GM03348 (cell line): ENCODE data around the gene KIF25.
"Not testable (repeated sequence)": the region's sequence is repeated elsewhere in the genome, so short reads cannot be mapped to it uniquely, and the experiment has no call there.

Experiments used
- DNase-seq: peaks from one replicate; pipeline ENCODE4 v3.0.0; 2012; ENCODE audit warnings: low spot score

Gene KIF25

DNA sequence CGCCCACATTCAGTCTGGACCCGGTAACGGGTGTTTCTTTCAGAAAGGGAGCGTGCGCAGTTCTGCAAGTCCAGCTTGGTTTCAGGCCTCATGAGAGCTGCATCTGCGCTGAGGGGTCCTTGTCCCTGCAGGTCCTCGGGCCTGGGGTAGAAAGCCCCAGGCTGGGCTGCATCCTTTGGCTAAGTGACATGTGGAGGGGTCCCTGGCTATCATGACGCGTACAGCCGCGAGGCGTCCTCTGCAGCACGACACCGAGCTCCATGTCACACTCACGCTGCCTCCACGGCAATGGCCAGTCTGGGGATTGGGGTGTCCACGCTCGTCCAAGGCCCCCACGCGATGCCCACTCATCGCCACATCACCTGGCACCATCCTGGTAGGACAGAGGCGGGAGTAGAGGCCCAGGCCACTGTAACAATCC is 1.7 kb upstream of the KIF25 start:
- DNase-seq = no peak

DNA sequence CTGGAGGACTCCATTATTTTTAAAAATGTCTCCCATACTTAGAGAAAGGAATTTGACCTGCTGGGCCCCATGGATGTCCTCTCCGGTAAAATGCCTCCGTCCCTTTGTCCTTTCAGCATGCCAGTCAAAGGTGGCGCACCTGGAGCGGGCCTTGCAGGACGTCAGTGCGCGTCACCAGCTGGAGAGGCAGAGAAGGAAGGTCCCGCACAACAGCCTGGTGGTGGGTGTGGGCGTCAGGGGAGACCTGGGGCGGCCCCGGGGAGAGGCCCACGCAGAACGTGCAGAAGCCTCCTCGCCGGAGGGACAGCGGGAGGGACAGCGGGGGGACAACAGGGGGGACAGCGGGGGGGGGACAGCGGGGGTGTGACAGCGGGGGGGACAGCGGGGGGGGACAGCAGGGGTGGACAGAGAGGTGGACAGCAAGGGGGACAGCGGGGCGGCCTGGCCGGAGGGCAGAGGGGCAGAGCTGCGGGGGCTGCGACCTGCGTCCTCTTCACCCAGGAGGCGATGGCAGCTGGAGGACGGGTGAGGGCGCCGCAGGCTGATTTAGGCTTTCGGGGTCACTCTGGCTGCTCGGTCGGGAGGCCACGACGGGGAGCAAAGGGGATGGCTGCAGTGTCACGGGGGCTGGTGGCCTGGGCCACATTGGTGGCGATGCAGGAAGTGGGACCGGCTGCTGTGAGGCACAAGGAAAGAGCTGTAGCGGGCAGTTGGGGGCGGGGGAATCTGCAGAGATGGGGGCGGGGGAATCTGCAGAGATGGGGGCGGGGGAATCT is 859 bp upstream of the KIF25 start:
- no peak for DNase-seq

DNA sequence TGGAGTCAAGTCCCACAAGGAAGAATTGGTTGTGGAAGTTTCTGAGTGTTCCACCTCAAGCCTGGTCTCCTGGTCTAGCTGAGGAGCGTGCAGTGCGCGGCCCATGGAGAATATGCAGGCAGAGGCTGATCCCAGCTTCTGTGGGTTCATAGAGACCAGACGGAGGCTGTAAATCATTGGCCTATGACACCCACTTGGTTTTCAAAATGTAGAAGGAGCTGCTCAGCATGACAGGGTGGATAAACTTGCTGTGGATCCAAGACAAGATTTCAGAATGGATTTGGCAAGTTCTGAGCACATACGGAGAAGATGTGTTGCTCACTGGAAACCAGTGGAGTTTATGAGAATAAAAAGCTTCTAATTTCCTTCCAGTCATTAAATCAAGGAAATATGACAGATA is 744 bp downstream of the KIF25 start:
- peak; percentile 63 for DNase-seq

DNA sequence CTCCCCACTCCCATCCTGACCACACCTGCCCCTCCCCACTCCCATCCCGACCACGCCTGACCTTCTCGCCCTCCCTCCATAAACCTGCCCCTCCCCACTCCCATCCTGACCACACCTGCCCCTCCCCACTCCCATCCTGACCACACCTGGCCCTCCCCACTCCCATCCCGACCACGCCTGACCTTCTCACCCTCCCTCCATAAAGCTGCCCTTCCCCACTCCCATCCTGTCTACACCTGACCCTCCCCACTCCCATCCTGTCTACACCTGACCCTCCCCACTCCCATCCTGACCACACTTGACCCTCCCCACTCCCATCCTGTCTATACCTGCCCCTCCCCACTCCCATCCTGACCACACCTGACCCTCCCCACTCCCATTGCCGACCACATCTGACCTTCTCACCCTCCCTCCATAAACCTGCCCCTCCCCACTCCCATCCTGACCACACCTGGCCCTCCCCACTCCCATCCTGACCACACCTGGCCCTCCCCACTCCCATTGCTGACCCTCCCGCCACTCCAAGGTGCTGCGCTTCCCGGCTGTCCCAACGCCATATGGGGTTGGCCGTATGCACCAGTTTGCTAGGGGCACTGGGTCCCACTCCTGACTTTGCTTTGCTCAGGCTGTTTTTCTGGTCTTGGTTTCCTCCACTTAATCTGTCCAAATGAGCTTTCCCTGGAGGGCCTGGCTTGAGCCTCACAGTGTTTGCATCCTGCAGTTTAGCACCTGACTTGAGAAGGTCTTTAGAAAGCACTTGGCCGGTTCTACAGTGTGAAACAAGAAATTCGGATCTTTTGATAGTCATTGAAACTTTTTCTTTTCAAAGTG is 2.9 kb downstream of the KIF25 start:
- DNase-seq = no peak

DNA sequence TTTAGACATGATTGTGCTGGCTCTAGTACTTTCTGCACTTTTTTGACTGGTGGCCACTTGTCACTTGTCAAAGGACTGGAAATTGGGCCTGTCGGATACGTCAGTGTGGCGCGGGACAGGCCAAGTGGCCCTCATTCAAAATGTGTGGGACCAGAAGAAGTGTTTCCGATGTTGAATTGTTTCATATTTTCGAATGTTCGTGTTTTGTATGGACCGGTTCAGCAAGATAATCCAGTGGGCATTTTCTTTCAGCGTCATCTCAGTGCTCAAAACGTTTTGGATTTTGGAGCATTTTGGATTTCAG is 3.5 kb downstream of the KIF25 start:
- DNase-seq = no peak

DNA sequence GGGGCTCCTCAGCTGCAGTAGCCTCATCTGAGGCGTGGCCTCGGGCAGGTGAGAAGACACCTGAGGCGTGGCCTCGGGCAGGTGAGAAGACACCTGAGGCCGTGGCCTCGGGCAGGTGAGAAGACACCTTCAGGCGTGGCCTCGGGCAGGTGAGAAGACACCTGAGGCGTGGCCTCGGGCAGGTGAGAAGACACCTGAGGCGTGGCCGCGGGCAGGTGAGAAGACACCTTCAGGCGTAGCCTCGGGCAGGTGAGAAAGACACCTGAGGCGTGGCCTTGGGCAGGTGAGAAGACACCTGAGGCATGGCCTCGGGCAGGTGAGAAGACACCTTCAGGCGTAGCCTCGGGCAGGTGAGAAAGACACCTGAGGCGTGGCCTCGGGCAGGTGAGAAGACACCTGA is 4.0 kb downstream of the KIF25 start:
- not testable (repeated sequence) for DNase-seq

DNA sequence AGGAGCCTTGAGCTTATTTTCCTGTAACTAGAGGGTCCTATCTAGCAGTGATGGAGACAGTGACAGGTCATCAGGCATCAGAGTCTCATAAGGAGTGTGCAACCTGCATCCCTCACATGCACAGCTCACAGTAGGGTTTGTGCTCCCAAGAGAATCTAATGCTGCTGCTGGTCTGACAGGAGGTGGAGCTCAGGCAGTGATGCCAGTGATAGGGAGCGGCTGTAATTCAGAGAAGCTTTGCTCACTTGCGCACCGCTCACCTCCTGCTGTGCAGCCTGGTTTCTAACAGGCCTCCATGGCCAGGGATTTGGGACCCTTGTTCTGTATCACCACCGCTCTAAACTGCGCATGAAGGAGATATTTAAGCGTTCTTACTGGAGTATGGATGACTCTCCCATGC is 5.3 kb downstream of the KIF25 start:
- no peak for DNase-seq

DNA sequence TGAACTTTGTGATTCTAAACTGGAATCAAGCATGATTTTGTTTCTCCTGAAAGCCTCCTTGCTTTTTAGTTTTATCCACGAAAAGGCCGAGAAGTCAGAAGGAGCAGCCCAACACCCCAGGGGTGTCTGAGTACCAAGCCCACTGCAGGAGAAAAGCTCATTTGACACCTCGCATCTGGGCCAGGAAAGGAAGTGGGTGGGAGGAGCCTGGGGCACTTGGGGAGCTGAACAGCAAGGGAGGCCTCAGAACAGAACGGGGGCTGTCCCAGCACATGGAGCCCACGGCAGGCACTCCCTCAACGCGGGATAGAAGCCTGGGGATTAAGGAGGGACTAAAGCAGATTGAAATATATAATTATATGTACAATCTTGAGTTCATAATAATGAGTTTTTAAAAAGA is 6.6 kb downstream of the KIF25 start:
- no peak for DNase-seq

DNA sequence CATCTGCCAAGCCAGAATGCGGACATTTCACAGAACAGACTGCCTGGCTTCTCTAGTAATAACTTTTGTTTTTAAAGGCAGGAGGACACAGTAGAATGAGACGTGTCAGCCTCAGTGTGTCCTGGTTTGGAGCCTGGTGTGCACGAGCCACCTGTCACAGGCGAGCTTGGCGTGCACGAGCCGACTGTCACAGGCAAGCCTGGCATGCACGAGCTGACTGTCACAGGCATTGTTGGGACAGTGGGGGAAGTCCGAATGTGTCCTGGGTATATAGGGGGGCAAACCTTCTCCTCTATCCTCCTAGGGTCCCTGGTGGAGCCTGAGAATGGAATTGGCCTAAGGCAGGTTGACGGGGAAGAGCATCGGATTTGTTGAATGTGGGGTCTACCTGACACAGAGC is 7.5 kb downstream of the KIF25 start:
- DNase-seq = no peak

DNA sequence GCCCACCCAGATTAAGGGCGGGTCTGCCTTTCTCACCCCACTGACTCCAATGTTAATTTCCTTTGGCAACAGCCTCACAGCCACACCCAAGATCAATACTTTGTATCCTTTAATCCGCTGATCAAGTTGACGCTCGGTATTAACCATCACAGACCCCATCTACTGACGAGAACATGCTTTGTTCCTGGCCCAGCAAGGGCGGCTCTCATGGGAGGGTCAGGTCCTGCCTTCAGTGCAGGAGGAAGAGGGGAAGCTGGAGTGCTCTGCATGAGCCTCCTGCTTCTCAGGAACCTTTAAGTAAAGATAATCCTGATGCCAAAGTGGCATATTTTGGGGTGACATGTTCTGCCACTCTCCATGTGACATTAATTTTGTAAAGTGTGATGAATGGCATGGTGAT is 8.3 kb downstream of the KIF25 start:
- DNase-seq = no peak

DNA sequence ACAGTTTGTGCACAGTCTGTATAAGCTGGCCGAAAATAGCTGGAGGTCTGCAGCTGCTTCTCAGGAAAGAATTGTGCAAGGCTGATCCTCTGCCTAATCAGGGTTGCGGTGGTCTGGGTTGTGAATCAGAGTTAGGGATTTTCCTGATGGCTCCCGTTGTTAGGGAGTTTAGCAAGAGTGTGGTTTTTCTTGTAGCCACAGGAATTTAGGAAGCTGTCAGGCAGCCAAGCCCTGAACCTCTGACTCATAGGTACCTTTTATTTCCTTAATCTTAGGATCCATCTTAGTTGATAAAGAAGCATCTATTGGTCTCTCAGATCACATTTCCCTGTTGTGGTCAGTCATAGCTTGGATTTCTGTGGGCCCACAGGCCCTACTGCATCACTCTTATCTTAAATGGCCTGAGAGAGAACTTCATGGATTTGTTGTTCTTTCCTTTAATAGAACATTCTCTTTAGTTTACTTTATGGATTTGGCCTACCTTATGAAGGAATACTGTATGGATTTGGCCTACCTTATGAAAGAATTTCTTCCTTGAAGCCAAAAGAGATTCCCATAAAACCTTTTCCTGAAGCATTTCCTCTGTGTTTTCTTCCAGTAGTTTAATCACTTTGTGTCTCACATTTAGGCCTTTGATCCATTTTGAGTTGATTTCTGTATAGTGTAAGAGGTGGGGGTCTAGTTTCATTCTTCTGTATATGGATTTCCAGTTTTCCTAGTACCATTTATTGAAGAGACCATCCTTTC is 10.3 kb downstream of the KIF25 start:
- peak; percentile 90 for DNase-seq

DNA sequence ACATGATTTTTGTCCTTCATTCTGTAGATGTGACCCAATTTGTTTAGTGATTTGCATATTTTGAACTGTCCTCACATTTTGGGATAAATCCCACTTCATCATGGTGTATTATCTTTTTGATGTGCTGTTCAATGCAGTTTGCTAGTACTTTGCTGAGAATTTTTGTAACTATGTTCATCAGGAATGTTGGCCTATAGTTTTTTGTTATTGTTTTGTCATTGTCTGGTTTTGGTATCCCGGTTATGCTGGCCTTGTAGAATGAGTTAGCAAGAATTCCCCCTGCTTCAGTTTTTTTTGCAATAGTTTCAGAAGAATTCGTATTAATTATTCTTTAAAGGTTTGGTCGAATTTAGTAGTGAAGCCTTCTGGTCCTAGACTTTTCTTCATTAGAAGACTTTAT is 11.9 kb downstream of the KIF25 start:
- no peak for DNase-seq

DNA sequence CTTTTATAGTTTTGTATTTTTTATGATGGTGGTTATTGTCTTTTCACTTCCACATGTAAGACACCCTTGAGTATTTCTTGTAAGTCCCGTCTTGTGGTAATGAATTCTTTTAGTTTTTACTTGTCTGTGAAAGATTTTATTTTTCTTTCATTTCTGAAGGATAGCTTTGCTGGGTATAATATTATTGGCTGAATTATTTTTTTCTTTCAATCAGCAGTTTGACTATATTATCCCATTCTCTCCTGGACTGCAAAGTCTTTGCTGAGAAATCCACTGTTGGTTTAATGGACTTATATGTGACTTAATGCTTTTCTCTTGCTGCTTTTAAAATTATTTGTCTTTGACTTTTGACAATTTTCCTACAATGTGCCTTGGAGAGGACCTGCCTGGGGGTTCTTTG is 13.8 kb downstream of the KIF25 start:
- no peak for DNase-seq

DNA sequence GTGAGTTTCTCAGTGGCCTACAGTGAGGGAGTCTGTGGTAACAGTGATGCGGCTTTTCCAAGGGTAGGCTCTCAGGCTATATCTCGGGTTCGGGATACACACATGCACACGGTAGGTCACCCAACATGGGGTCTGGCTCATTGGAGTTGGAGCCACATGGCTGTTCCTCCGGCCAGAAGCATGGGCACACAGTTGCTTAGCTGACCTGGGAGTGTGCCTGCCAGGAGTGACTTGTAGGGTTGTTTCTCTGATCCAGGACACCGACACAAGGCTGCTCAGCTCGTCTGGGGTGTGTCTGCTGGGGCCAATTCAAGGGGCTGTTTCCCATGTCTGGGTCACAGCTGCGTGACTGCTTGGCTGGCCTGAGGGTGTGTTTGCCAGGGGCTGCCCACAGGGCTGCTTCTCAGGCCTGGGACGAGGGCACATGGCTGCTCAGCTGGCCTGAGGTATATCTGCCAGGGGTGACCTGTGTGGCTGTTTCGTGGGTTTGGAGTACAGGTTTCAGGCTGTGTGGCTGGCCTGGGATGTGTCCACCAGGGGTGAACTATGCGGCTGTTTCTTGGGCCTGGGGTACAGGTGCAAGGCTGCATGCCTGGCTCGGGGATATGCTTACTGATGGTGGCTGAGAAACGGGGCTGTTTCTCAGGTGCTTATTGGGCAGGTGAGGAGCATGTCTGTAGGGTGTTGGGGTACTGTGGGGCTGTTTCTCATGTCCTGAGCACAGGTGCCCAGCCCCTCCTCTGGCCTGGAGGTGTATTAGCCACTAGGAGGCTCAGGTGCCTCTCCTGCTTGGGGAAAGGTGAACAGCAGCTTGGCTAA is 15.2 kb downstream of the KIF25 start:
- DNase-seq = no peak

DNA sequence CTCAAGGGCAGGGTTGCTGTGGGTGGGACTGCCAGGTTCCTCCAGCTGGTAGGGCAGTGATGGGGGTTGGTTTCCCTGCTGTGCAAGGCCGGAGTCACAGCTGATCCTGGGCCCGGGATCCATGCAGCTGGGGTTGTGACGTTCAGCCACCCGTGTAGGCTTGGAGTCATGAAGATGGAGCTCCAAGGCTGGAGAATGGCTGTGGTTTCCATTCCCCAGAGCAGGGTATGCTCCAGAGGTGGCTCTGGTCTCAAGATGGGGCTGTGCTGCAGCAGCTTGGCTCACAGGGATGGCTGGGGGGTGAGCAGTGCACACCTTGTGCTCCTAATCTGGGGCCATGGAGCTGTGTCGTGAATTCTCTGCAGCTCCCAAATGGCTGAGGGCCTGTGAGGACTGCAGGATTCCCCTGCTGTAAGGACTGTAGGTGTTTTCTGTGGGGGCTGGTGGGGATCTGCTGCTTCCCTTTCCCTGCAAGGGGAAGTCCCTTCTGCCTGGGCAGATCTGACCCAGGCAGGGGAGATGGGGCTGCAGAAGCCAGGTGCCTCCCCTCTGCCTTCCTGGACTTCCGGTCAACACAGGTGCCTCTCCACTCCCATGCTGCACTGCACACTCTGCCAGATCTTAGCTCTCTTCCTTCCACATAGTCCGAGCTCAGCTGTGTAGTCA is 15.9 kb downstream of the KIF25 start:
- no peak for DNase-seq

DNA sequence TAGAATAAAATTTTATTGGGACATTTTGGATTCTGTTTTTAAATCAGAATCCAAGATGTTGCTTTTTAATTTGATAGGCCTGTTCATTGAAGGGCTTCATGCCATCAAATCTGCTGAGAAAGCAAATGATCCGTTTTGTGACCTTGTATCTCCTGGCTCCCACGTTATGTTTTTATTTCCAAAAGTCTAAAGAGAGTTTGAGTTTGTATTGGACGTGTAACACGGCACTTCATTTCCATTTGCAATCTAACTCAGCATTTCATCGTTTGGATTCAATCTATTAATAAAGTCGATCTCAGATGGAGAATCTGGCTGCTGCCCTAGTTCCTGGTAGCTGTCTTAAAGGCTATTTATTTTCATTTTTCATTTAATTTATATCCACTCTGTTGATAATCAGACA is 17.0 kb downstream of the KIF25 start:
- DNase-seq = no peak

DNA sequence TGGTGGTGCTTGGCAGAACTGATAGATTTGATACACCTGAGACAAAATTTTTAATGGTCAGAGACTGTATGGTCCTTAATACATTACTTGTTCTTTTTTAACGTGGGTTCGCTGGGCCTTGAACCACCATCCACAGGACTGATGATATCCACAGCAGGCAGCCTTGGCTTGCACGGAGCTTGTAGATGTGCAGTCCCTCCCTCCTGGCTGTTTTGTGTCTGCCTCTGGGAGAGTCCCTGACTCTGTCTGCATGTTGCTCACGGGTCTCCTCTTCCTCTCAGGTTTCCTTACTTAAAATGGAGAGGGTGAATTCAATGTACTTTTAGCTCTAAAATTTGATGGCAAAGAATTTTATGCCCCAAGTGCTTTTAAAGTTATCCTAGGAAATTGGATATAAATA is 17.5 kb downstream of the KIF25 start:
- DNase-seq = no peak

DNA sequence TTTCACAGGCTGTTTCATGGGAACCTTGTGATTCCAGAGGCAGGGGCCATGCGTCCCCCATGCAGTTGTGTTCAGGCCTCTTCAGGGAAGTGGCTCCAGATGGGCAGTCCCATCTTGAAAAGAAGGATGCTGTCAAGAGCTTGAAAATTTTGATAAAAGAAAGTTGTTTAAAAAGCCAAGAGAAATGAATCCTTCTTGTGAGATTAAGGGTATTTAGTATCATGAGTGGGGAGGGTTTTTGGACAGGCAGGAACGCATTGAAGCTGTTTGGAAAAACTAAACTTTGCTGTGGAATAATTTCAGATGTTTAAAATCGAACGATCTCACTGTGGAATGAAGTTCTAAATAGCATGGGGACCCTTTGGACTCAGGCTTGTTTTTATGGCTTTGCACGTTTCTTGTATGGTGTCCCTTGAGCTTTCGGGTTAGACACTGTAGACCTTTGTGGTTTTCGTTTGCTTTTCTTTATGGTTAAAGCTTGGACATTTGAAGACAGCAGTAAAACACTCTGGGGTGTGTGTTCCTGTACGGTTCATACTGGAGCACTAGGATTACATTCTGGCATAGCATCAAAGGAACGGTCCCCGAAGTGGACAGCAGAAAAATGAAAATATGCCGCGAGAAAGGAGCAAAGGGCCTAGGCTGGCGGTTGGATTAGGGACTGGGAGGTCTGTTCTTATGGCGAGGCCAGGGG is 18.2 kb downstream of the KIF25 start:
- DNase-seq = no peak

DNA sequence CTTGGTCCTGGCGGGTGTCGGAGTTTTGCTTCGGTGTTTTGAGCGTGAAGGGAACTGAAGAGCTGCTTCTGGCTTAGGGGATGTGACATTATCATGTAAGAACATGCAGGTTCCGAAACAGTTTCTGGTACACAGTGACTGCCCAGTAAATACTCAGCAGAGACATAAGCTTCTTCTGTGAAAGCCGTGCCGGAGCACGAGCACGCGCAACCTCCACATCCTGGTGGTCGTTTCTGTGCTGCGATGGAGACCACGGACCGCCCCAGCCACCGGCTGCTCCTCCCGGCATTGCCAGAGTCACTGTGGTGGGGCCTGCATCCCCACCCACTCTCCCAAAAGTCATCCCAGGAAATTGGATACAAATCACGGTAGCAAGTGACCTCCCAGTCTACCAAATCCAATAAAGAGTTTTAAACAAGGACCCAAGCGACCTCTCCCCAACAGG is 18.7 kb downstream of the KIF25 start:
- DNase-seq = no peak

DNA sequence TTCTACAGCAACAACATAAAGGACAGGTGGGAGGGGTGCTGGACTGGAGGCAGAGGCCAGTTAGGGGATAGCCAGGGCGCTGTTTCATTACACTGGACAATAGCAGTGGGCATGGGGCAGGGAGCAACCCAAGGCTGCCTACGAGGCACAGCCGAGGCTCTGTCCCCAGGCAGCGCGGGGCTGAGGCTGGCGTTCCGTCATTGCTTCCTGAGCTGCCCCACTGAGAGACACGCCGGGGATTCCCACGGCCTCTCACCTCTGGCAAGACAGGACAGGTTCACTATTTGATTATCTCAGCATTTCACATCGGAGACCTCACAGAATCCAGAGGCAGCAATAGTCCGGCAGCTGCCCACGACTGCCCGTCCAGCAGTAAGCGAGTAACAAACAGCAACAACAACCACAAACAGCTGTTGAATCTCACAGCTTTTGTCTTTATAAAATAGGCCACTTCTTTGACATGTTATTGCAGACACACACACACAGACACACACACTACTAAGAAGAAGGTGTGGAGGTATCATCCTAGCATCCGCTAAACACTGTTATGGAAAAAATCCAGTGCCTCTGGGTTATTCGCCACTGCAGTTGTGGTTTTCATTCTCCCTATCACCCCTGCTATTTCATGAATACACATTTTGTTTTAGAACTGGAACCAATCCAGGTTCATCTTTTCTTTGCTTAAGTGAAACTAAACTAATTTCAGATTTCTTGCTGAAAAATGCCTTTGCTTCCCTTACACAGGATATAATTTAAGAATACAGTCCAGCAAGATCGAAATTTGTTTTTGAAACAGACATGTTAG is 19.5 kb downstream of the KIF25 start:
- DNase-seq = no peak
